ENCODE results near the gene MYRIP. TPM values are rescaled to one million over a fixed set of nuclear protein-coding genes. Genes with fewer than 3 reads are reported as not detected.

Gene MYRIP
- polyA plus RNA-seq, 3 donors = not detected

DNA sequence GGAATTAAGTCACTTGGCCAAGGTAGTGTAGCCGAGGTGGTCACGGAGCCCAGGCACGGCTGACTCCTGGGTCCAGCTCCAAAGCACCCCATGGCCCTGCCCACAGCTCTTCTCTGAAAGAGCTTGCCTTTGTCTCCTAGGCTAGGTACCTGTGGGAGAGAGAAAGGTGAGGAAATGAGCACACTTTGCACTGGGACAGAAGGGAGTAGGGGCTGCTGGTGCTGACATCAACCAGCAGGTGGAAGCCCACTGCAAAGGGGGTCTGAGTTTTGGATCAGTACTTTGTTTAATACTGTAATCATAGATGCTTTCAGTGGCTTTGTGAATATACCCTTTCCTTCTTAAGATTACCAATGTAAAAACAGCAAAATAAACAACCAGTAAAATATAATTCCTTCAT lies 371.8 kb downstream of the MYRIP start:
- Histone ChIP-seq H3K79me2 (ENCODE audit: insufficient read depth, low read length) (no peaks in the 10 kb centered on the region), H3K4me2 (replicated peaks; ENCODE audit: extremely low read depth, low read length, poor library complexity, severe bottlenecking) (no peak overlapping the region), H3K4me3 (replicated peaks in 1 of 3; ENCODE audit: low read depth in 2 of 3, low read length in 3 of 3) (no peak overlapping the region), H3K27ac (ENCODE audit: low read depth in 1 of 2, low read length in 2 of 2) (no peak overlapping the region), H3K27me3 (ENCODE audit: control insufficient read depth in 2 of 2, insufficient read depth in 2 of 2, low read length in 2 of 2) (no peaks in the 10 kb centered on the region), H3K9me3 (replicated peaks in 1 of 2; ENCODE audit: control insufficient read depth in 1 of 2, insufficient read depth in 1 of 2, low read length in 2 of 2) (no peaks in the 10 kb centered on the region), H3K4me1 (ENCODE audit: control insufficient read depth in 1 of 2, insufficient read depth in 2 of 2, low read length in 2 of 2) (no peaks in the 10 kb centered on the region), H2AFZ (ENCODE audit: insufficient read depth, low read depth, low read length, poor library complexity, severe bottlenecking) (no peak overlapping the region), H3K36me3 (replicated peaks in 1 of 2; ENCODE audit: control insufficient read depth in 1 of 2, insufficient read depth in 2 of 2, low read length in 2 of 2) (no peaks in the 10 kb centered on the region), H3K9ac (ENCODE audit: insufficient read depth, low read length, poor library complexity, severe bottlenecking) (no peak overlapping the region), H4K20me1 (ENCODE audit: insufficient read depth, low read length) (no peaks in the 10 kb centered on the region)
- TF ChIP-seq, protein P1, sequence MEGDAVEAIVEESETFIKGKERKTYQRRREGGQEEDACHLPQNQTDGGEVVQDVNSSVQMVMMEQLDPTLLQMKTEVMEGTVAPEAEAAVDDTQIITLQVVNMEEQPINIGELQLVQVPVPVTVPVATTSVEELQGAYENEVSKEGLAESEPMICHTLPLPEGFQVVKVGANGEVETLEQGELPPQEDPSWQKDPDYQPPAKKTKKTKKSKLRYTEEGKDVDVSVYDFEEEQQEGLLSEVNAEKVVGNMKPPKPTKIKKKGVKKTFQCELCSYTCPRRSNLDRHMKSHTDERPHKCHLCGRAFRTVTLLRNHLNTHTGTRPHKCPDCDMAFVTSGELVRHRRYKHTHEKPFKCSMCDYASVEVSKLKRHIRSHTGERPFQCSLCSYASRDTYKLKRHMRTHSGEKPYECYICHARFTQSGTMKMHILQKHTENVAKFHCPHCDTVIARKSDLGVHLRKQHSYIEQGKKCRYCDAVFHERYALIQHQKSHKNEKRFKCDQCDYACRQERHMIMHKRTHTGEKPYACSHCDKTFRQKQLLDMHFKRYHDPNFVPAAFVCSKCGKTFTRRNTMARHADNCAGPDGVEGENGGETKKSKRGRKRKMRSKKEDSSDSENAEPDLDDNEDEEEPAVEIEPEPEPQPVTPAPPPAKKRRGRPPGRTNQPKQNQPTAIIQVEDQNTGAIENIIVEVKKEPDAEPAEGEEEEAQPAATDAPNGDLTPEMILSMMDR (IDR thresholded peaks at IDR 0.05) = no peak
- Mint-ChIP-seq H3K9me3 (no peaks in the 10 kb centered on the region), H3K36me3 (no peaks in the 10 kb centered on the region), H3K4me3 (no peak overlapping the region), H3K27ac (no peak overlapping the region), H3K4me1 (peaks cover 3% of the 10 kb centered on the region), H3K27me3 (ENCODE audit: low read depth in 3 of 3) (peaks cover 0 to 7% (median 0%) of the 10 kb centered on the region in 3 donors)
- intact Hi-C loops (cut with micrococcal nuclease) = no loop called here
- no peak for DNase-seq
- 95% methylated on average over 3 of the region's 3 CpGs for WGBS (ENCODE audit: insufficient coverage)

DNA sequence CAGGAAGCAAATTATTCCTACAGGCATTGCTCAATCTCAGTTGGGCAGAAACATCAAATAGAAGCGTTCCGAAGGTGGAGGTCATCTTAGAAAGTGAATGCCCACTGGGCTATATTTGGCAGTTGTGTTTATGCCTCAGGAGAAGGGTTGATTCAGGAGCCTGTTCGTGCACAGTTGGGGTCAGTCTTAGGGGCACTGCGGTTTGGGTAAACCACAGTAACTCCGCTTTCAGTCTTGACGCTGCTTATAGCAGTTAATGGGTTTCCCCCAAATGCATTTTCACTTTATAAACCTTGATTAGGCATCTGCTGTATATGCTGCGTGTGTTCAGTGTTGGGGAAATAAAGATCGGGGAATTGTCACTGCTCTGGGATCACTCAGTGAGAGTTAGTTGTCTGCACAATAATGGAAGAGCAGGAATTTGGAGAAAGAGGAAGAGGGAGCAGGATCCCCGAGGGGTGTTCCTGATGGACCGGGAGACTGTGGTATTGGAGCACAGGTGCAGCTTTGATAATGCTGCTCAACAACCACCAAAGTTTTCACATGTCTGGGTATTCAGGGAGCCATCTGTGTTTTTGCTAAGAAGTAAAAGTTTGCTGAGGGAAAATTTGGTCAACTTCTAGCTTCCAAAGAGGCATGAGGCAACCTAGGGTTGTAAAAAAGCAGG lies 375.8 kb downstream of the MYRIP start:
- H3K27me3 Mint-ChIP-seq (ENCODE audit: low read depth in 3 of 3) = no peaks in the 10 kb centered on the region
- H3K36me3 Mint-ChIP-seq = no peaks in the 10 kb centered on the region
- no peaks in the 10 kb centered on the region for H3K79me2 ChIP-seq (ENCODE audit: insufficient read depth, low read length)

More for the DNA sequence above, 375.8 kb downstream of the MYRIP start:
- WGBS (ENCODE audit: insufficient coverage) = 86% methylated on average over 6 of the region's 10 CpGs
- Histone ChIP-seq H3K27me3 (ENCODE audit: control insufficient read depth in 2 of 2, insufficient read depth in 2 of 2, low read length in 2 of 2) (no peaks in the 10 kb centered on the region), H3K36me3 (replicated peaks in 1 of 2; ENCODE audit: control insufficient read depth in 1 of 2, insufficient read depth in 2 of 2, low read length in 2 of 2) (no peaks in the 10 kb centered on the region), H4K20me1 (ENCODE audit: insufficient read depth, low read length) (no peaks in the 10 kb centered on the region), H2AFZ (ENCODE audit: insufficient read depth, low read depth, low read length, poor library complexity, severe bottlenecking) (no peak overlapping the region), H3K4me3 (replicated peaks in 1 of 3; ENCODE audit: low read depth in 2 of 3, low read length in 3 of 3) (no peak overlapping the region), H3K4me2 (replicated peaks; ENCODE audit: extremely low read depth, low read length, poor library complexity, severe bottlenecking) (no peak overlapping the region), H3K9me3 (replicated peaks in 1 of 2; ENCODE audit: control insufficient read depth in 1 of 2, insufficient read depth in 1 of 2, low read length in 2 of 2) (no peaks in the 10 kb centered on the region), H3K27ac (ENCODE audit: low read depth in 1 of 2, low read length in 2 of 2) (no peak overlapping the region), H3K9ac (ENCODE audit: insufficient read depth, low read length, poor library complexity, severe bottlenecking) (no peak overlapping the region), H3K4me1 (ENCODE audit: control insufficient read depth in 1 of 2, insufficient read depth in 2 of 2, low read length in 2 of 2) (no peaks in the 10 kb centered on the region)
- Mint-ChIP-seq H3K9me3 (no peaks in the 10 kb centered on the region), H3K4me3 (no peak overlapping the region), H3K27ac (no peak overlapping the region), H3K4me1 (peaks cover 3% of the 10 kb centered on the region)
- no peak for DNase-seq
- TF ChIP-seq, protein P1 (IDR thresholded peaks at IDR 0.05) = no peak
- intact Hi-C loops (cut with micrococcal nuclease) = no loop called here
